NOMO-1 treated with dmso at 0.1 percent for 144 hours (cell line): ENCODE data around the gene ZW10.
"Not testable (repeated sequence)": the region's sequence is repeated elsewhere in the genome, so short reads cannot be mapped to it uniquely, and the experiment has no call there.

Experiments used
- DNase-seq: peaks from one replicate; lab custom pipeline; 2025; ENCODE audit not compliant: unreplicated experiment; lab: John Stamatoyannopoulos, UW

The ZW10 gene, protein sequence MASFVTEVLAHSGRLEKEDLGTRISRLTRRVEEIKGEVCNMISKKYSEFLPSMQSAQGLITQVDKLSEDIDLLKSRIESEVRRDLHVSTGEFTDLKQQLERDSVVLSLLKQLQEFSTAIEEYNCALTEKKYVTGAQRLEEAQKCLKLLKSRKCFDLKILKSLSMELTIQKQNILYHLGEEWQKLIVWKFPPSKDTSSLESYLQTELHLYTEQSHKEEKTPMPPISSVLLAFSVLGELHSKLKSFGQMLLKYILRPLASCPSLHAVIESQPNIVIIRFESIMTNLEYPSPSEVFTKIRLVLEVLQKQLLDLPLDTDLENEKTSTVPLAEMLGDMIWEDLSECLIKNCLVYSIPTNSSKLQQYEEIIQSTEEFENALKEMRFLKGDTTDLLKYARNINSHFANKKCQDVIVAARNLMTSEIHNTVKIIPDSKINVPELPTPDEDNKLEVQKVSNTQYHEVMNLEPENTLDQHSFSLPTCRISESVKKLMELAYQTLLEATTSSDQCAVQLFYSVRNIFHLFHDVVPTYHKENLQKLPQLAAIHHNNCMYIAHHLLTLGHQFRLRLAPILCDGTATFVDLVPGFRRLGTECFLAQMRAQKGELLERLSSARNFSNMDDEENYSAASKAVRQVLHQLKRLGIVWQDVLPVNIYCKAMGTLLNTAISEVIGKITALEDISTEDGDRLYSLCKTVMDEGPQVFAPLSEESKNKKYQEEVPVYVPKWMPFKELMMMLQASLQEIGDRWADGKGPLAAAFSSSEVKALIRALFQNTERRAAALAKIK

DNA sequence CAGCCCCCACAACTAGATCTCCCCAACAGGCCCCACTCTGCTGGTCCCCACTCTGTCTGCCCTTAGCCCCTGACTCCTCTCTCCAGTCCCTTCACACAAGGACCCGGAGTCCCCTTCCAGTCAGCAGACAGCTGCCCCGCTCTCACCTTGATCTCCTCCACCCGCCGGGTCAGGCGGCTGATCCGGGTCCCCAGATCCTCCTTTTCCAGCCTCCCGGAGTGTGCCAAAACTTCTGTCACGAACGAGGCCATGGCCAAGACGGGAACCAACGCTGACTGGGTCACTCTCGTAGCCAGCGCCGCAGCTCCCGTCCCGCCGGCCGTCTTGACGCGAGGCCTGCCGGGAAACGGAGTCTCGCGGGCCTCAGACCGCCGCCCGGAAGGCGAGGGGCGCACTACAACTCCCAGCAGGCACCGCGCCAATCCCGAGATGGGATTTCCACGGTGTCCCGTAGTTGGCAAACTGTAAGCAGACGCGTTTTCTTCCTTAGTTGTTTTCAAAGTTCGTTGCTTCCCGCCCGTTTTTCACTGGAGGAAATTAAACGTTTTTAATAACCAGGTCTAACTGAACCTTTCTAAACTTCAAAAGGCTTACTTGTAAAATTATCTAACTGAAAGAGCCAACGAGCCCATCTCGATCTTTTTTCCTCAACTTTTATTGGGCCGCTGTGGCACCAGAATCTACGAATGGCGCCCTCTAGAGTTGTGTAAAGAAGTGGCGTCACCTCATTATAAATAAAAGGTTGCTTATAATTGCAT lies at the start of gene ZW10:
ZW10 (minus strand) TSS at position 277 of the 758 bp plus-strand sequence; CDS start at position 251, 26 bp downstream.
- peak; percentile 96 for DNase-seq

DNA sequence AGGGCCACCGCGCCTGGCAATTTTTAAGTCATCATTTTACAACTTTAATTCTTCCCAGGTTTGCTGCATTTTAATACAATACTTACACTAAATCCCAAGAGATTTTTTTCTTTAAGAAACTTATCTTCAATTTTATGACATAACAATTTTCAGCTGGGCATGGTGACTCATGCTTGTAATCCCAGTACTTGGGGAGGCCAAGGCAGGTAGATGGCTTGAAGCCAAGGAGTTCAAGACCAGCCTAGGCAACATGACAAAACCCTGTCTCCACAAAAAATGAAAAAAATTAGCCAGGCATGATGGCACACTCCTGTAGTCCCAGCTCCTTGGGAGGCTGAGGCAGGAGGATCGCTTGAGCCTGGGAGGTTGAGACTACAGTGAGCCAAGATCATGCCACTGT lies 44.9 kb upstream of the ZW10 start:
- DNase-seq = no peak

DNA sequence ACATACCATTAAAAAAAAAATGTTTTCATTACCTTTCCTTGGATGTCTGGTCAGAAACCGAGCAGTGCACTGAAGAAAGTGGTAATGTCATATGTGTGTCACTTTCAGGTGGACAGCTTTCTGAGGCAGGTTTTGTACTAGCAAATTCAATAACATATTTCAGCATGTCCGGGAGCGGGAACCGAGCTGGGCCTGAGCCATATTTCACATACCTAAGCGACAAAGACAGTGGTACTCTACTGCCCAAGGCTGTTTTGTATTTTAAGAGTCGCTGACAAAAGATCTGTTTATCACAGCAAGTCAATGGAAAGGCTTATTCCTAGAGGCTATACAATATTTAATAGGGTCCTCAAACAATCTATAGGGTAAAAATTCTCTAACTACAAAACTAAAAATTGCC lies 44.1 kb upstream of the ZW10 start:
- DNase-seq = no peak

DNA sequence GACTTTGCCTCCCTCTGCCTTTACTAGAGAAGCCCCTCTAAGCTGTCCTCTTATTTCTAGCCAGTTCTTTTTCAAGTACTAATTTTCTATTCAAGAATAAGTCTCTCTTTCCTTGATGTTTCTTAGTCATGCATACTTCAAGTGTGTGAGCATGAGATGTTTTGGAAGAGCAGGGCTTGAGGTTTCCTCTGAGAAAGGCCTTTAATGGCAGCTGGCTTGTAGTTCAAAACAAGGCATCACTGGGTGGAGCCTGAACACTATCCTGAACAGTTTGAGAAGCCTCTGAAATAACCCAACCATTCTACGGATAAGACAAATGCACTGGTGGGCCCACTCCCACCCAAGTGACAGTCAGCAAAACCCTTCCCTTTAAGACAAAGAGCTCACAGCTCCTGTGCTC lies 43.7 kb upstream of the ZW10 start:
- no peak for DNase-seq

DNA sequence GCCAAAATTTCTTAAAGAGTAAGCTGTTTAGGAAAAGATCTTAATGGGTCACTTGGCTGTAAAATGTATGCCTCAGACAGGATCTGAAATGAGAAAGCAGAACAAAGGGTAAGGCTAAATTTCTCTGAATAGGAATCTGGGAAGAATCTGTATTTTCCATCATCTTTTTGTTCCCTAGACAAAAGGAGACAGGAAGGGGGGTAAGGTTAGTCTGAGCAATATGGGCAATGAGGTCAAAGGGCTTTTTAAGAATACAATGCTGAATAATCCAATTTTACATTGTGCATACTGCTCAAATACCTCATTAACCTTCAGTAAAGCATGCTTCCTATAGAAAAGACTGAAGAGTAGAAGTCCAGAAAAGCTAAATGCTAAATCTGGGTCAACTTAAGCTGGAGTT lies 40.7 kb upstream of the ZW10 start:
- no peak for DNase-seq

DNA sequence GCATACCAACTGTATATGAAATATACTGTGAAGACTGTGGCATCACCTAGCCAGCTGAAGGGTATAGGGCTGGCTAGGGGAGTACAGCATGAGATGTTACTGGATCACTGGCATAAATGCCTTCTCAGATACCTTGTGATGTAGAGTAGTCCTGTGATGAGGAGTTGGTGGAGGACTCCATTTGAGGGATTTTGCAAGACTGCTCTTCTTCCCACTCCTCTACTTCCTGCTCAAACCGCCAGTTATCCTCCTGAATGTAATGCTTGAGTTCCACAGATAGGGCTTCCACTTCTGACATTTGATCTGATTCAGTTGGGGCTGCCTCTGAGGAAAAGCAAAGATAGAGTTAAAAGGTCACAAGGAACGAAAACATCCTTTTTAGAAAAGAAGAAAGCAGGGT lies 35.4 kb upstream of the ZW10 start:
- no peak for DNase-seq

DNA sequence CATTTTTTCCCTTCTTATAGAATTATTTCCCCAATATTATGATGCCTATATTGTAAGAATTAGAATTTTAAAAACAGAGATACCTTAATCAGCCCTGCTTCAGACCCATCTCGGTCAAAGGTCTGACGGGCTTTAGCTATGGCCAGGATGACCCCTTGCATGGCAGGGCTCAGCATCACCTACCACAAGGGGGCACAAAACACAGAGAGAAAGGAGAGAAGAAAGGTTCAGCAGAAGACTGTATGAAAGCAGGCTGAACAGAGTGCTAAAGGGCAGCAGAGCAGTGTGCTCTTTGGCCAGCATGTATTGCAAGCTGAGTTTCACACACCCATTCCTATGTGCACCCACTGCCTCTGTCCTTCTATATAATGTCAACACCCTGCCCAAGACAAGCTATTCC lies 32.9 kb upstream of the ZW10 start:
- no peak for DNase-seq

DNA sequence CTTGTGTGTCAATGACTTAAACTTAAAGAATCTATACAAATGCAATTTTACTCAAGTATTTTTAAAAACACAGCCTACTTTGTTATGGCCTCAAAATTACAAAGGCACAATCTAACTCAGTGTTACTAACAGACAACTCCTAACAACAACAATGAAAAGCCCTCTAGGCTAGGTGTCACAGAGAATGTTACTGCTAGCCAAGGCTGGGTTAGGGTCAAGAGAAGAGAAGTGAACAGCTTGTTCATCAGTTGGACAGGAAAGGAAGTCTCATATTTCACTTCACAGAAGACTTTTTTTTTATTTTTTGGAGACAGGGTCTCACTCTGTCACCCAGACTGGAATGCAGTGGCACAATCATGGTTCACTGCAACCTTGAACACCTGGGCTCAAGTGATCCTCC lies 32.1 kb upstream of the ZW10 start:
- DNase-seq = no peak

DNA sequence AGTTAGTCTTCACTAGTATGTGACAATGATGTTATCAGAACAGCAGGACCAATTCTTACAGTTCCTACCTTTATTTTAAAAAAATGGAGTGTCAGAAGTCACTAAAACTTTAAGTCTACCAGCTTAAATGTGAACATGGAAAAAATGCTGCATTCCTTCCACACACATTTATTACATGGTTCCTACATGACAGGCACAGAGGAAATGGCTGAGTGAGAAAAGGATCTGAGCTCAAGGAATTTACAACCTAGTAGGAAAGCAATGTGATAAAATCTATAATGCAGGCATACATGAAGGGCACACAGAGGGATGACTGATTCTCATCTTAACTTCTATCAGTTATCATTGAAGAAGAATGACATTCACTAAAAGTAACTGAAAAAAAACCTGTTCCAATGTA lies 29.1 kb upstream of the ZW10 start:
- DNase-seq = no peak

DNA sequence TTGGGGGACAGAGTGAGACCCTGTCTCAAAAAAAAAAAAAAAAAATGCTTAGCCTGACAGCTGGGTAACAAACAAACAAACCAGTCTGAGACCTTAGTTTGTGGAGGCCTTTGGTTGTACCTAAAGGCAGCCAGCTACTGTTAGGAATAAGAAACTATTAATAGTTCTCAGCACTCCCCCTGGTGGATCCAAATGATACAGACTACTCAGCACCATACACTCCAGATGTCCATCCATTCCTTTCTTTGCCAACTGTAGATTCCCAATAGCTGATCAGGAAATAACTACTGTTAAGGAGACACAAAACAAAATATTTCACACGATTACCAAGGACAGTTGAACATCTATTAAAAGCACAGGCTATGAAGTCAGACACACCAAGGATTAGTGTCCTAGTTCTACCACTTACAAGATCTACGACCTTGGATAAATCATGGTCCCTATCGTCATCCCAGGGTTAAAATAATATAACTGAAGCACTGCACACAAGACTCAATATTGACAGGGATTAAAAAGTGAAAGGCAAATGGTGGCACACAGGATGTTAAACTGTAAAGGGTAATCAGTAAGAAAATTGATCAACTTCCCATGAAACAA lies 23.3 kb upstream of the ZW10 start:
- no peak for DNase-seq

DNA sequence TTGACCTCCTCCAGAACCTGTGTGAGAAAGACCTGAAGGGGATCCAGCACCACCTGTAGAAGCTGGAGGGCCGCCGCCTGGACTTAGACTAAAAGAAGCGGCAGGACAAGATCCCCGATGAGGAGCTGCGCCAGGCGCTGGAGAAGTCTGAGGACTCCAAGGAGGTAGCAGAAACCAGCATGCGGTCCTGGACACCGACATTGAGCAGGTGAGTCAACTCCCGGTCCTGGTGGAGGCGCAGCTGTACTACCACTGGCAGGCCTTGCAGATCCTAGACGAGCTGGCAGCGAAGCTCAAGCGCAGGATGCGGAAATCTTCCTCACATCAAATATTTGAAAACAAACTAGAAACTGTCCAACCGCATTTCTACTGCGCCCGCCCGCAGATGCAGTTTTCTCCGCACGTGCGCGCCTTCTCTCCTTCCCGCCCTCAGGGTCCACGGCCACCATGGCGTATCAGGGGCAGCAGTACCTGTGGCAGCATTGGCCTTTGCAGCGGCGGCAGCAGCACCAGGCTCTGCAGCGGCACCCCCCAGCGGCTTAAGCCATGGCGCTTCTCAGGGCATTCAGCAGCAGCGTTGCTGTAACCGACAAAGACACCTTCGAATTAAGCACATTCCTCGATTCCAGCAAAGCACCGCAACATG lies 16.3 kb upstream of the ZW10 start:
- DNase-seq = no peak

DNA sequence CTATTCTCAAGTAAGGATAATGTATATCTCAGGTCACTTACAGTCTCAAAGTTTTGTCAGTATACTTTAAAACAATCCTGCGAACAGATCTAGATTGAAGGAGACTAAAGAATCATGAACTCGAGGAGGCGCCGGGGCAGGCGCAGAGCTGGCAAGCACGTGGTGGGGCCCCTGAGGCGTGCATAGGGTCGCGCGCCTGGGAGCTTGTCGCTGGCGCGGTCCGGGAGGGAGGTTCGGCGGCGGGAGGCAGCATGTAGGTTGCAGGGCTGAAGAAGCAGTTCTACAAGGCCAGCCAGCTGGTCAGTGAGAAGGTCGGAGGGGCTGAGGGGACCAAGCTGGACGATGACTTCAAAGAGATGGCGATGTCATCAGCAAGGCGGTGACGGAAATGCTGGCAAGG lies 15.5 kb upstream of the ZW10 start:
- not testable (repeated sequence) for DNase-seq

DNA sequence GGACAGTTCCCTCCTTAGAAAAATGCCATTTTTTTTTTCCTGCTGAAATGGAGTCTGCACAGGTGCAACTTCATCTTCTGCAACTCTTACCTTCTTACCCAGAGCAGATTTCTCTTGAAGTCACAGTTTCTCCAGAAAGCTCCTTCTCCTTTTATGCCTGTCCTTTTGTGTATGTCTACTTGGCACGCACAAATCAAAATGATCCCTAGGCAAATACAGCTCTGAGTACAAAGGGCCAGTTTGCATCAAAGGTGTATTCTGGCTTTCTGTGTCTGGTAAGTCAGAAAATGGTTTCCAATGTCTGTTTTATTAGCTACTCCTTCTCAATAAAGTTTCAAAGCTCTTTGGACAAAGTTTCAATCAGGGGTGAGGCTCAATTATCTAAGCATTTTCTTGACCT lies 8.6 kb upstream of the ZW10 start:
- DNase-seq = no peak

DNA sequence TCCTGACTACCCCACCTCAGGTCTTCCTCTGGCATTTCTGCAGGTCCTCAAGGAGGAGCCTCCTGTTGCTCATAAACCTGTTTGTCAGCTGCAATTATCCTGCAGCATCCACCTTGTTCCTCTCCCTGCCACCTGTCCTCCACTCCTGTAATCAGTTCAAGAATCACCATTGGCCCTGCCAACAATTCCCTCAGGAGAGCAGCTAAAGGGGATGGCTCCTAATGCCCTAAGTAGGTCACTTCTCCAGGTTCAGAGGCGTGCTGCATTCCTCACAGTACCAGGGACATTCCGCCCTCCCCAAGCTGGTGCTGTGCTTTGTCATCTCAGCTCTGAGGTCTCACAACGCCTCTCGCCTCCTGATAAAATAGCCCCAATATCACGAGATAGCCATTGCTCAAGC lies 8.2 kb upstream of the ZW10 start:
- no peak for DNase-seq

DNA sequence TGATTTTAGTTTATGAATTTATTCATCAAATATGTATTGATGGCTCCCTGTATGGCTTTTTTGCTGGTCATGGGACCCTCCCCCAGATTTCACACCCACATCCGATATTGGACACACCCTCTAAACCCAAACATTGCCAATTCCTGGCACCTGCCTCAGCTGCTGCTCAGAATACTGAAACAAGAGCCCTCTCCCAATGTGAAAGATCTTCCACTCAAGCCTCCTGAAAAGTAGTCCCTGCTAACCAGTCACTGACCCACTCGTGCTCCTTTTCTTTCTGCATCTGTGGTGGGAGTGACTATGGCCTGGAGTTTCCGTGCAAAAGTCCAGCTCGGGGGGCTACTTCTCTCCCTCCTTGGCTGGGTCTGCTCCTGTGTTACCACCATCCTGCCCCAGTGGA lies 6.0 kb upstream of the ZW10 start, which contains the start of gene CLDN25:
CLDN25 (plus strand) TSS at position 301 of the 400 bp plus-strand sequence; CDS start at position 301, 0 bp downstream.
- no peak for DNase-seq

DNA sequence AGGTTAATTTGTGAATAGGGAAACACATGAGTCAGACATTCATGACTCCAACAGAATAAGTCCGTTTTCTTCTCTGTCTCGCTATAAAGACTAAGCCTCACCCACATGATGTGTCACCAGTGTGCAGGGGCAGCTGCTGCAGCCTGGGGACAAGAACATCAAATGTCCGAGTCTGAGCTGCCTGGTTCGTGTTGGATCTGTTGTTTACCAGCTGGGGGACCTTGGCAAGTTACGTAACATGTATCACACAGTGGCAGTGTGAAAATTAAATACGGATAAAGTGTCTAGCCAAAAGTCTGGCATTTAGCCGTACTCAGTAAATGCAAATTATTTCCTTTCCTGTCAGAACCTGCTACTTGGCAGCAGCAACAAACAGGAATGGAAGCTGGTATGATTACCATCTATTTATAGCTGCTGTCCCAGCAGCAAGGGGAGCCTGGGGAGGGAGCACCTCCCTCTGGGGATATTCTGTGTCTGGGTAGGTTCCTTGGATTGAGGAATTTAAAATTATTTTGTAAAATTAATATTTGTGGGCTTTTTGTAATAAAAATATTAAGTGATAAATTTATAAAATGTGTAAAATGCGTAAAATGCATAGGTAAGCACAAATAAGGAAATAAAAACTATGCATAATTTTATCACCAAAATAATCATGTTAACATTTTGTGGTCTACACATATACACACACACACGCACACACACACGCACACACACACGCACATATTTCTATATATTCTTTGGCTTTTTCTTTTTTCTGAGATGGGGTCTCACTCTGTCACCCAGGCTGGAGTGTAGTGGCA lies 4.8 kb upstream of the ZW10 start:
- DNase-seq = no peak

DNA sequence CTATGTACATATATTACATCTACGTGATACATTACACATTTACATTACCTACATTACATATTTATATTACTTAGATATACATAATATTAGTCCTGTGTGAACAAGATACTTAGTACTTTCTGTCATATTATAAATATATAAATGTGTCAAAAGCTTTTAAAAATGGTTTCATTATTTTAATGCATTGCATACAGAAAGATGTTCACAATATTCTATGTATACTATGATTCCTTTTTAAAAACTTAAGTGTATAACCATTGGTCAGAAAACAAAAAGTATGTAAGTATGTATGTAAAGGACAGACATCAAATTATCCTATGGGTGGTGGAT lies 647 bp upstream of the ZW10 start:
- no peak for DNase-seq

DNA sequence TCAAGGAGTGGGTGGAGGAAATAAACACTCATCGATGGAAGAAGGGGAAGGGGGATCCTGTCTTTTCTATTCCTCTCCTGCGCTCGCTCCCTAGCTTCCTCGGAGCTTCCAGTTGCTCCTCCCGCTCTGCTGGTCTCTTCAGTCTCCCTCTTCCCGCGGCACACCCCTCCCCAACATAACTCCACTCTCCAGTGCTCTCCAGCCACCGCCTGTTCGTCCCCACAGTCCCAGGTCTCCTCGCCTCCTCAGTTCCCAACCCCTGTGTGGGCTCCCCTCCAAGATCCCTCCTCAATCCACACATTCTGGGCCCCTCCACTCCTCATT lies 438 bp downstream of the ZW10 start:
- no peak for DNase-seq

DNA sequence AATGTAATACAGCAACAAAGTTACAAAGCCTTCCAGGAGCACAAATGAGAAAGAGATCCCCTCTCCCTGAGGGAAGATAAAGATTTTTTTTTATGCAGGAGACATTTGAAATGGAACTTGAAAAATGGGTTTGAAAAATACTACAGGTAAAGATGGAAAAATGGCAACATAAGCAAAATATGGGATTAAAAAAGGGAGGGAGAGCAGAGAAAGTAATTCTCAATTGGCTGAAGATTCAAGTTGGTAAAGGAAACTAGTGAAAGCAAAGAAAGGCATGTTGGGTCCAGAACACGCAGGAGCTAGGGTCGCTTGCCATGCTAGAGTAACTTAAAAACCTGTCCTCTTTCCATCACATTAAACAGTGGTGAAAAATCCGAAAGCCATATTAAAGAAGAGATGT lies 1.5 kb downstream of the ZW10 start:
- DNase-seq = no peak

DNA sequence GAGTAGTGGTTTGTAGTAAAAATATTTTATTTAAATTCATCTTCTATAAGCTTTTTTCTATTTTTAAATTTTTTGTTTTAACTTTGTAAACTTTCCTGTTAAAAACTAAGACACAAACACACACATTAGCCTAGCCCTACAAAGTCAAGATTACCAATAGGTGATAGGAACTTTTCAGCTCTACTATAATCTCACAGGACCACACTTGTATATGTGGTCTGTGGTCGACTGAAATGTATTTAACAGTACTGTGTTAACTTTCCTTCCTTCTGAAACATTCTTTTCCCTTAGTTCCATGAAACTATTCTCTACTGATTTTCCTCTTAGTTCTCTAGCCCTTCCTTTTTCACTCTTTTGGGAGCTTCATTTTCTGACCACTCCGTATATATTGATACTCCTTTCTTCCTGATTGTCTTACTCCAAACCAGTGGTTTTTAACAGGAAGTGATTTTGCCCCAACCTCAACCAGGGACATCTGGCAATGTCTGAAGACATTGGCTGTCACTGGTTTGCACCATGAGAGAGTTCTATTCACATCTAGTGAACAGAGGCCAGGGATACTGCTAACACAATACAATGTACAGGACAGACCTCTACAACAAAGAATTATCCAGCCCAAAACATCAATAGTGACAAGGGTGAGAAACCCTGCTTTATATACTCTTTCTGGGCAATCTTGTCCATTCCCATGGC lies 8.8 kb downstream of the ZW10 start:
- DNase-seq = no peak
